HepG2 (cell line): ENCODE measurements around the gene HIVEP2. TPM values are rescaled to one million over a fixed set of nuclear protein-coding genes. Genes with fewer than 3 reads are reported as not detected.
A peak's percentile ranks its signal among the peaks of the same experiment; 100 is the strongest.

Source experiments
- EHMT2 ChIP-seq: fragments of 200-600 bp; sonication (generic); IDR thresholded peaks from 2 replicates; pipeline ENCODE4 v1.7.0; 2017; ENCODE audit warnings: antibody characterized with exemption, low read depth, low read length, borderline replicate concordance
- ERF ChIP-seq: IDR thresholded peaks from 2 replicates; pipeline ENCODE4 v1.6.1; 2018; ENCODE audit warnings: missing biosample characterization, missing genetic modification reagents
- FOXP1 ChIP-seq, 2 experiments: fragments of 450-650 bp in 1 of 2; IDR thresholded peaks; 2 replicates each; pipeline ENCODE4 v1.6.1; 2017 to 2018; ENCODE audit warnings: antibody characterized with exemption in 1 of 2
- GATA4 ChIP-seq: sonication (generic); IDR thresholded peaks from 2 replicates; pipeline ENCODE4 v1.6.1; 2016; ENCODE audit warnings: antibody characterized with exemption, low read depth, borderline replicate concordance
- GFI1 ChIP-seq: sonication (generic); formaldehyde crosslinking; IDR thresholded peaks from 2 replicates; pipeline ENCODE4 v1.5.0; 2020; ENCODE audit warnings: missing genetic modification reagents, mild to moderate bottlenecking, borderline replicate concordance
- KLF11 ChIP-seq: IDR thresholded peaks from 2 replicates; pipeline ENCODE4 v1.6.1; 2016; ENCODE audit warnings: missing compliant biosample characterization
- MATR3 ChIP-seq: sonication (generic); formaldehyde crosslinking; IDR thresholded peaks from 2 replicates; pipeline ENCODE4 v1.4.0; 2020; ENCODE audit warnings: missing genetic modification reagents
- MEIS2 ChIP-seq: sonication (generic); formaldehyde crosslinking; IDR thresholded peaks from 2 replicates; pipeline ENCODE4 v1.9.0; 2021; ENCODE audit warnings: mild to moderate bottlenecking, missing genetic modification reagents
- SNAPC2 ChIP-seq: sonication (generic); formaldehyde crosslinking; IDR thresholded peaks from 2 replicates; pipeline ENCODE4 v1.8.1; 2022; ENCODE audit warnings: mild to moderate bottlenecking, missing genetic modification reagents
- SP4 ChIP-seq: sonication (generic); formaldehyde crosslinking; IDR thresholded peaks from 2 replicates; pipeline ENCODE4 v1.8.1; 2023; ENCODE audit warnings: mild to moderate bottlenecking, missing genetic modification reagents
- SRSF9 ChIP-seq: fragments of 200-400 bp; formaldehyde crosslinking; IDR thresholded peaks from 2 replicates; pipeline ENCODE4 v1.6.1; 2018; ENCODE audit warnings: borderline replicate concordance, mild to moderate bottlenecking, low read depth, low read length; ENCODE audit not compliant: insufficient read depth, poor library complexity, severe bottlenecking
- U2AF2 ChIP-seq: fragments of 200-400 bp; formaldehyde crosslinking; IDR thresholded peaks from 2 replicates; pipeline ENCODE4 v1.6.1; 2017; ENCODE audit warnings: low read depth, mild to moderate bottlenecking, low read length
- polyA plus RNA-seq, 8 experiments: library from polyadenylated mRNA; depleted of rRNA in 3 of 8; stranded (reverse) in 7 of 8; unstranded in 1 of 8; fragments of >200 nt; fragmentation: Illumina TruSeq in 4 of 8; extraction: Trizol in 4 of 8; gene quantifications; 2 replicates each; pipeline versions ENCODE4 v1.2.1 to v1.2.3, GENCODE V29; 2011 to 2016; ENCODE audit warnings: low read depth in 4 of 8, missing spikeins in 1 of 8, mixed read lengths in 1 of 8; ENCODE audit not compliant: insufficient read depth in 1 of 8
- total RNA-seq, 5 experiments: library from RNA; depleted of rRNA; stranded (reverse); fragments of >200 nt; fragmentation: Illumina TruSeq; extraction: Trizol; gene quantifications; 2 replicates each; pipeline ENCODE4 v1.2.3, GENCODE V29; 2016; ENCODE audit warnings: low read depth in 1 of 5
- TF ChIP-seq, protein P1 (sequence below): sonication (generic); formaldehyde crosslinking; IDR thresholded peaks from 2 replicates; pipeline ENCODE4 v1.8.0; 2022; ENCODE audit warnings: missing genetic modification reagents, mild to moderate bottlenecking, borderline replicate concordance
- TF ChIP-seq, protein P2 (sequence below): sonication (generic); formaldehyde crosslinking; IDR thresholded peaks from 2 replicates; pipeline ENCODE4 v1.5.1; 2020; ENCODE audit warnings: missing genetic modification reagents, mild to moderate bottlenecking, borderline replicate concordance
- TF ChIP-seq, protein P3 (sequence below): sonication (generic); formaldehyde crosslinking; IDR thresholded peaks from 2 replicates; pipeline ENCODE4 v1.4.0; 2020; ENCODE audit warnings: mild to moderate bottlenecking, missing genetic modification reagents
- TF ChIP-seq, protein P4 (sequence below): IDR thresholded peaks from 2 replicates; pipeline ENCODE4 v1.6.1; 2018; ENCODE audit warnings: missing genetic modification reagents, mild to moderate bottlenecking, missing compliant biosample characterization
- TF ChIP-seq, protein P5 (sequence below): sonication (generic); formaldehyde crosslinking; IDR thresholded peaks from 2 replicates; pipeline ENCODE4 v1.4.0; 2020; ENCODE audit warnings: mild to moderate bottlenecking, low read depth, missing genetic modification reagents
- TF ChIP-seq, protein P6 (sequence below): IDR thresholded peaks from 2 replicates; pipeline ENCODE4 v1.6.1; 2016; ENCODE audit warnings: mild to moderate bottlenecking, missing biosample characterization, missing genetic modification reagents
- TF ChIP-seq, protein P7 (sequence below): sonication (generic); formaldehyde crosslinking; IDR thresholded peaks from 2 replicates; pipeline ENCODE4 v1.4.0; 2020; ENCODE audit warnings: mild to moderate bottlenecking, low read depth, missing genetic modification reagents

The HIVEP2 gene
- total and polyA plus RNA-seq, 2 of the 13 experiments (the other 11 are each of a cell fraction or from before 2014, with no cell fraction given) = 3.4 to 12.9 TPM

DNA sequence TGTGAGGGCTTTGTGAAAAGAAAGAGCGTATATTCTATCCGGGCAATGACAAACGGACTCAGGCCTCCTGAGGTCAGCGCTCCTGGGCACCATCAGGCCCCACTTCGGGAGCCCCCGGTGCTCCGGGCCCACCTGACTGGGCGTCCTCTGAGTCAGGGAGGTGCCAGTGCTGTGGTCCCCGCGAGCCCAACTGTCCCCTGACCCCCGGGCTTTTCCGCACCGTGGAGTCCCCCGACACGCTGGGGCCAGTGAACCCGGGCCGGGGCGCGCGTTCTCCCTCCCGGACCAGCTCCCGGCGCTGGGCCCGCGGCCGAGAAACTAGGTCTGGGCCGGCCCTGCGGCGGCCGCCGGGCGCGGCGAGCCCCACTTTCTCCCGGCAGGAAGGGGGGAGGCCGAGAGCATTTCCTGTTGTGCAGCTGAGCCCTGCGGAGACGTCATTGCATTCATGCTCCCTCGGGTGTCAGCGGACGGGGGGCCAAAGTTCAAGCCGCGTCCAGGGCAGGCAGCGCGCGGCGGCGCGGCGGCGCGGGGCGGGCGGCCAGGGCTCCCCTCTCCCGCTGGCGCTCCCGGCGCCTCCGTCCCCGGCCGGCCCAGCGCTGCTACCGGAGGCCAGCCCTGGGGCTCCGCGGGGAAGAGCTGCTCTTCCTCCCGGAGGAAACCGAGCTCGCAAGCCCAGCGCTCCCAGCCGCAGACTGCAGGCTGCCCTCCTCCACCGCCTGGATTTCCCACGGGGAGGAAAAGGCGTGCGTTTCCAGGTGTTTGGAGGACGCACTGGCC, 18.3 kb downstream of the HIVEP2 start (continued):
- TF ChIP-seq, protein P1, sequence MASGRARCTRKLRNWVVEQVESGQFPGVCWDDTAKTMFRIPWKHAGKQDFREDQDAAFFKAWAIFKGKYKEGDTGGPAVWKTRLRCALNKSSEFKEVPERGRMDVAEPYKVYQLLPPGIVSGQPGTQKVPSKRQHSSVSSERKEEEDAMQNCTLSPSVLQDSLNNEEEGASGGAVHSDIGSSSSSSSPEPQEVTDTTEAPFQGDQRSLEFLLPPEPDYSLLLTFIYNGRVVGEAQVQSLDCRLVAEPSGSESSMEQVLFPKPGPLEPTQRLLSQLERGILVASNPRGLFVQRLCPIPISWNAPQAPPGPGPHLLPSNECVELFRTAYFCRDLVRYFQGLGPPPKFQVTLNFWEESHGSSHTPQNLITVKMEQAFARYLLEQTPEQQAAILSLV (CRISPR knock-in tag) = peak; percentile 42; the same call in 1 of the 2 replicates
- no peak for TF ChIP-seq EHMT2
- TF ChIP-seq KLF11 = no peak
- TF ChIP-seq GATA4 = peak; percentile 62; the same call in 1 of the 2 replicates
- TF ChIP-seq SNAPC2 (CRISPR knock-in tag) = peak; percentile 90; the same call in 1 of the 2 replicates
- TF ChIP-seq, protein P2, sequence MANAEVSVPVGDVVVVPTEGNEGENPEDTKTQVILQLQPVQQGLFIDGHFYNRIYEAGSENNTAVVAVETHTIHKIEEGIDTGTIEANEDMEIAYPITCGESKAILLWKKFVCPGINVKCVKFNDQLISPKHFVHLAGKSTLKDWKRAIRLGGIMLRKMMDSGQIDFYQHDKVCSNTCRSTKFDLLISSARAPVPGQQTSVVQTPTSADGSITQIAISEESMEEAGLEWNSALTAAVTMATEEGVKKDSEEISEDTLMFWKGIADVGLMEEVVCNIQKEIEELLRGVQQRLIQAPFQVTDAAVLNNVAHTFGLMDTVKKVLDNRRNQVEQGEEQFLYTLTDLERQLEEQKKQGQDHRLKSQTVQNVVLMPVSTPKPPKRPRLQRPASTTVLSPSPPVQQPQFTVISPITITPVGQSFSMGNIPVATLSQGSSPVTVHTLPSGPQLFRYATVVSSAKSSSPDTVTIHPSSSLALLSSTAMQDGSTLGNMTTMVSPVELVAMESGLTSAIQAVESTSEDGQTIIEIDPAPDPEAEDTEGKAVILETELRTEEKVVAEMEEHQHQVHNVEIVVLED (CRISPR knock-in tag) = peak; percentile 79; the same call in 1 of the 2 replicates
- no peak for TF ChIP-seq SRSF9
- peak; percentile 95 for TF ChIP-seq ERF
- TF ChIP-seq FOXP1 (IDR thresholded peaks at IDR 0.05) = no peak
- peak; percentile 56; the same call in 1 of the 2 replicates for TF ChIP-seq FOXP1 (CRISPR knock-in tag; IDR thresholded peaks at IDR 0.05)
- TF ChIP-seq, protein P3, sequence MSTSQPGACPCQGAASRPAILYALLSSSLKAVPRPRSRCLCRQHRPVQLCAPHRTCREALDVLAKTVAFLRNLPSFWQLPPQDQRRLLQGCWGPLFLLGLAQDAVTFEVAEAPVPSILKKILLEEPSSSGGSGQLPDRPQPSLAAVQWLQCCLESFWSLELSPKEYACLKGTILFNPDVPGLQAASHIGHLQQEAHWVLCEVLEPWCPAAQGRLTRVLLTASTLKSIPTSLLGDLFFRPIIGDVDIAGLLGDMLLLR = peak; percentile 83; the same call in 1 of the 2 replicates
- TF ChIP-seq U2AF2 = no peak
- TF ChIP-seq MEIS2 (CRISPR knock-in tag) = peak; percentile 89
- peak; percentile 69; the same call in 1 of the 2 replicates for TF ChIP-seq SP4 (CRISPR knock-in tag)
- TF ChIP-seq, protein P4, sequence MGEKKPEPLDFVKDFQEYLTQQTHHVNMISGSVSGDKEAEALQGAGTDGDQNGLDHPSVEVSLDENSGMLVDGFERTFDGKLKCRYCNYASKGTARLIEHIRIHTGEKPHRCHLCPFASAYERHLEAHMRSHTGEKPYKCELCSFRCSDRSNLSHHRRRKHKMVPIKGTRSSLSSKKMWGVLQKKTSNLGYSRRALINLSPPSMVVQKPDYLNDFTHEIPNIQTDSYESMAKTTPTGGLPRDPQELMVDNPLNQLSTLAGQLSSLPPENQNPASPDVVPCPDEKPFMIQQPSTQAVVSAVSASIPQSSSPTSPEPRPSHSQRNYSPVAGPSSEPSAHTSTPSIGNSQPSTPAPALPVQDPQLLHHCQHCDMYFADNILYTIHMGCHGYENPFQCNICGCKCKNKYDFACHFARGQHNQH (CRISPR knock-in tag) = peak; percentile 61; the same call in 1 of the 2 replicates
- TF ChIP-seq GFI1 = peak; percentile 88
- TF ChIP-seq, protein P5, sequence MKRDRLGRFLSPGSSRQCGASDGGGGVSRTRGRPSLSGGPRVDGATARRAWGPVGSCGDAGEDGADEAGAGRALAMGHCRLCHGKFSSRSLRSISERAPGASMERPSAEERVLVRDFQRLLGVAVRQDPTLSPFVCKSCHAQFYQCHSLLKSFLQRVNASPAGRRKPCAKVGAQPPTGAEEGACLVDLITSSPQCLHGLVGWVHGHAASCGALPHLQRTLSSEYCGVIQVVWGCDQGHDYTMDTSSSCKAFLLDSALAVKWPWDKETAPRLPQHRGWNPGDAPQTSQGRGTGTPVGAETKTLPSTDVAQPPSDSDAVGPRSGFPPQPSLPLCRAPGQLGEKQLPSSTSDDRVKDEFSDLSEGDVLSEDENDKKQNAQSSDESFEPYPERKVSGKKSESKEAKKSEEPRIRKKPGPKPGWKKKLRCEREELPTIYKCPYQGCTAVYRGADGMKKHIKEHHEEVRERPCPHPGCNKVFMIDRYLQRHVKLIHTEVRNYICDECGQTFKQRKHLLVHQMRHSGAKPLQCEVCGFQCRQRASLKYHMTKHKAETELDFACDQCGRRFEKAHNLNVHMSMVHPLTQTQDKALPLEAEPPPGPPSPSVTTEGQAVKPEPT (CRISPR knock-in tag) = peak; percentile 78; the same call in 1 of the 2 replicates
- TF ChIP-seq, protein P6, sequence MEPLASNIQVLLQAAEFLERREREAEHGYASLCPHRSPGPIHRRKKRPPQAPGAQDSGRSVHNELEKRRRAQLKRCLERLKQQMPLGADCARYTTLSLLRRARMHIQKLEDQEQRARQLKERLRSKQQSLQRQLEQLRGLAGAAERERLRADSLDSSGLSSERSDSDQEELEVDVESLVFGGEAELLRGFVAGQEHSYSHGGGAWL (CRISPR knock-in tag) = peak; percentile 93; the same call in 1 of the 2 replicates
- TF ChIP-seq, protein P7, sequence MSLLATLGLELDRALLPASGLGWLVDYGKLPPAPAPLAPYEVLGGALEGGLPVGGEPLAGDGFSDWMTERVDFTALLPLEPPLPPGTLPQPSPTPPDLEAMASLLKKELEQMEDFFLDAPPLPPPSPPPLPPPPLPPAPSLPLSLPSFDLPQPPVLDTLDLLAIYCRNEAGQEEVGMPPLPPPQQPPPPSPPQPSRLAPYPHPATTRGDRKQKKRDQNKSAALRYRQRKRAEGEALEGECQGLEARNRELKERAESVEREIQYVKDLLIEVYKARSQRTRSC (CRISPR knock-in tag) = no peak
- TF ChIP-seq MATR3 (CRISPR knock-in tag) = no peak
